Endothelial cell of umbilical vein (primary cell): ENCODE data around the gene MAPKBP1. TPM values are rescaled to one million over a fixed set of nuclear protein-coding genes. Genes with fewer than 3 reads are reported as not detected.

Experiments used
- BruUV-seq: library from RNA; stranded (reverse); fragments of 400-500 nt; replicated peaks from 2 replicates; lab custom pipeline; 2021; lab: Mats Ljungman, UMichigan
- CTCF ChIA-PET: fragments of 300-600, 350-600 bp; sonication (Branson Sonifier 250); formaldehyde crosslinking; loops from one replicate; lab custom pipeline; 2021; ENCODE audit warnings: antibody characterized with exemption, inconsistent platforms; lab: Charles Lee
- POLR2A ChIA-PET: fragments of 300-600, 350-600 bp; sonication (Branson Sonifier 250); formaldehyde crosslinking; loops from one replicate; lab custom pipeline; 2021; ENCODE audit warnings: antibody characterized with exemption, inconsistent platforms; lab: Charles Lee
- DNase-seq: peaks from one replicate; pipeline ENCODE4 v3.0.0-alpha.2; 2011; ENCODE audit warnings: low read depth, low spot score
- FAIRE-seq: peaks from 2 replicates; lab custom pipeline; 2011; peaks lifted over from hg19 to GRCh38; lab: Jason Lieb, UNC
- H2AFZ ChIP-seq: 2 replicates; pipeline ENCODE4 v1.6.0; 2012; ENCODE audit warnings: low read depth, low read length, control low read depth, inconsistent platforms
- H3K27ac ChIP-seq: 2 replicates; pipeline ENCODE4 v1.5.1; 2011; ENCODE audit warnings: low read depth, mild to moderate bottlenecking, control low read depth, low read length, moderate library complexity; ENCODE audit not compliant: insufficient read depth
- H3K27me3 ChIP-seq, 2 experiments: 2 replicates each; pipeline versions ENCODE4 v1.6.0 to v1.6.1; 2011; ENCODE audit warnings: low read length in 2 of 2, mixed read lengths in 1 of 2; ENCODE audit not compliant: control insufficient read depth in 2 of 2, insufficient read depth in 2 of 2
- H3K36me3 ChIP-seq, 2 experiments: 2 replicates in 1 of 2; 3 replicates in 1 of 2; pipeline ENCODE4 v1.5.1; 2011; ENCODE audit warnings: low read length in 2 of 2, mild to moderate bottlenecking in 1 of 2, moderate library complexity in 1 of 2; ENCODE audit not compliant: control insufficient read depth in 2 of 2, insufficient read depth in 2 of 2; ENCODE audit errors: extremely low read depth in 1 of 2
- H3K4me1 ChIP-seq: 3 replicates; pipeline ENCODE4 v1.5.1; 2011; ENCODE audit warnings: mild to moderate bottlenecking, low read length; ENCODE audit not compliant: control insufficient read depth, insufficient read depth; ENCODE audit errors: extremely low read depth
- H3K4me2 ChIP-seq: 2 replicates; pipeline ENCODE4 v1.6.1; 2011; ENCODE audit warnings: low read length, control low read depth, mixed read lengths; ENCODE audit not compliant: insufficient read depth
- H3K4me3 ChIP-seq, 3 experiments: fragments of 200-600 bp in 1 of 3; sonication (generic), shearing (Covaris generic) in 1 of 3; replicated peaks in 1 of 3; 2 replicates each; pipeline ENCODE4 v1.5.1; 2011 to 2016; ENCODE audit warnings: control low read depth in 3 of 3, low read length in 3 of 3, mild to moderate bottlenecking in 2 of 3, inconsistent platforms in 1 of 3, low read depth in 1 of 3, moderate library complexity in 1 of 3; ENCODE audit not compliant: insufficient read depth in 1 of 3
- H3K79me2 ChIP-seq: 2 replicates; pipeline ENCODE4 v1.6.0; 2012; ENCODE audit warnings: low read length, inconsistent platforms; ENCODE audit not compliant: control insufficient read depth, insufficient read depth
- H3K9ac ChIP-seq: replicated peaks from 2 replicates; pipeline ENCODE3; 2011; ENCODE audit warnings: low read length, control low read depth; ENCODE audit not compliant: insufficient read depth; ENCODE audit errors: extremely low read depth
- H3K9me1 ChIP-seq: replicated peaks from 3 replicates; pipeline ENCODE4 v1.6.0; 2011; ENCODE audit warnings: mild to moderate bottlenecking, low read length; ENCODE audit not compliant: control insufficient read depth, insufficient read depth; ENCODE audit errors: extremely low read depth
- H3K9me3 ChIP-seq: replicated peaks from 2 replicates; pipeline ENCODE4 v1.5.1; 2012; ENCODE audit warnings: low read length, inconsistent platforms; ENCODE audit not compliant: control insufficient read depth, insufficient read depth
- H4K20me1 ChIP-seq: replicated peaks from 2 replicates; pipeline ENCODE3; 2011; ENCODE audit warnings: mild to moderate bottlenecking, low read length; ENCODE audit not compliant: control insufficient read depth, insufficient read depth; ENCODE audit errors: extremely low read depth
- EZH2 ChIP-seq: IDR thresholded peaks from 2 replicates; pipeline ENCODE4 v1.6.1; 2012; ENCODE audit warnings: borderline replicate concordance, low read depth, mild to moderate bottlenecking, moderate library complexity, low read length, inconsistent platforms; ENCODE audit not compliant: severe bottlenecking
- FOS ChIP-seq: IDR thresholded peaks from 2 replicates; pipeline ENCODE4 v1.6.1; 2011; ENCODE audit warnings: mild to moderate bottlenecking, low read length, moderate library complexity, borderline replicate concordance; ENCODE audit not compliant: insufficient read depth
- GATA2 ChIP-seq: IDR thresholded peaks from 2 replicates; pipeline ENCODE4 v1.7.0; 2011; ENCODE audit warnings: low read depth, mild to moderate bottlenecking, moderate library complexity, mixed read lengths, low read length; ENCODE audit not compliant: insufficient read length, insufficient read depth
- JUN ChIP-seq: IDR thresholded peaks from 2 replicates; pipeline ENCODE4 v1.6.1; 2011; ENCODE audit warnings: borderline replicate concordance, low read depth; ENCODE audit not compliant: insufficient read length, insufficient read depth
- MYC ChIP-seq: IDR thresholded peaks from one replicate; pipeline ENCODE4 v1.6.1; 2011; ENCODE audit warnings: mild to moderate bottlenecking, low read depth, low read length
- POLR2A ChIP-seq: IDR thresholded peaks from 2 replicates; pipeline ENCODE4 v1.6.1; 2012; ENCODE audit warnings: low read depth, mild to moderate bottlenecking, control low read depth, low read length
- POLR2AphosphoS5 ChIP-seq: IDR thresholded peaks from 2 replicates; pipeline ENCODE4 v1.6.1; 2012; ENCODE audit warnings: low read depth, mild to moderate bottlenecking, control low read depth, low read length, moderate library complexity; ENCODE audit not compliant: insufficient read depth
- dilution Hi-C: fragments of 300-500 bp; cut with MboI; formaldehyde crosslinking; loops from one replicate; pipeline ENCODE4 v1.15.0; 2019; ENCODE audit warnings: low sequenced_read_pairs; ENCODE audit not compliant: extremely low pct_ligation_motif_present
- intact Hi-C: fragments of 100-400 bp; cut with micrococcal nuclease; formaldehyde crosslinking; loops from one replicate; pipeline ENCODE4 v1.10.0; 2022
- polyA plus RNA-seq, 4 experiments: library from polyadenylated mRNA; depleted of rRNA in 3 of 4; stranded (reverse) in 3 of 4; unstranded in 1 of 4; fragments of >200 nt; gene quantifications; 2 replicates each; pipeline versions ENCODE4 v1.2.1 to v1.2.3, GENCODE V29; 2011 to 2012; ENCODE audit warnings: missing spikeins in 1 of 4
- total RNA-seq: library from RNA; stranded (reverse); gene quantifications from 2 replicates; pipeline ENCODE4 v1.2.3, GENCODE V29; 2021
- TF ChIP-seq, protein P1 (sequence below): IDR thresholded peaks from 2 replicates; pipeline ENCODE4 v1.6.1; 2011; ENCODE audit not compliant: insufficient read depth, insufficient read length
- TF ChIP-seq, protein P2 (sequence below), 2 donors: IDR thresholded peaks; 1 replicate in 1 of 2; 2 replicates in 1 of 2; pipeline ENCODE4 v1.5.1; 2011; ENCODE audit warnings: low read length in 2 of 2, mild to moderate bottlenecking in 2 of 2, moderate library complexity in 2 of 2, control low read depth in 1 of 2, inconsistent platforms in 1 of 2, low read depth in 1 of 2; ENCODE audit not compliant: insufficient read depth in 1 of 2; ENCODE audit errors: extremely low read depth in 1 of 2

Gene MAPKBP1
- total and polyA plus RNA-seq, 2 donors (not counting 3 experiments of a cell fraction or from before 2014, with no cell fraction given), result 12.3 to 55.8 TPM

DNA sequence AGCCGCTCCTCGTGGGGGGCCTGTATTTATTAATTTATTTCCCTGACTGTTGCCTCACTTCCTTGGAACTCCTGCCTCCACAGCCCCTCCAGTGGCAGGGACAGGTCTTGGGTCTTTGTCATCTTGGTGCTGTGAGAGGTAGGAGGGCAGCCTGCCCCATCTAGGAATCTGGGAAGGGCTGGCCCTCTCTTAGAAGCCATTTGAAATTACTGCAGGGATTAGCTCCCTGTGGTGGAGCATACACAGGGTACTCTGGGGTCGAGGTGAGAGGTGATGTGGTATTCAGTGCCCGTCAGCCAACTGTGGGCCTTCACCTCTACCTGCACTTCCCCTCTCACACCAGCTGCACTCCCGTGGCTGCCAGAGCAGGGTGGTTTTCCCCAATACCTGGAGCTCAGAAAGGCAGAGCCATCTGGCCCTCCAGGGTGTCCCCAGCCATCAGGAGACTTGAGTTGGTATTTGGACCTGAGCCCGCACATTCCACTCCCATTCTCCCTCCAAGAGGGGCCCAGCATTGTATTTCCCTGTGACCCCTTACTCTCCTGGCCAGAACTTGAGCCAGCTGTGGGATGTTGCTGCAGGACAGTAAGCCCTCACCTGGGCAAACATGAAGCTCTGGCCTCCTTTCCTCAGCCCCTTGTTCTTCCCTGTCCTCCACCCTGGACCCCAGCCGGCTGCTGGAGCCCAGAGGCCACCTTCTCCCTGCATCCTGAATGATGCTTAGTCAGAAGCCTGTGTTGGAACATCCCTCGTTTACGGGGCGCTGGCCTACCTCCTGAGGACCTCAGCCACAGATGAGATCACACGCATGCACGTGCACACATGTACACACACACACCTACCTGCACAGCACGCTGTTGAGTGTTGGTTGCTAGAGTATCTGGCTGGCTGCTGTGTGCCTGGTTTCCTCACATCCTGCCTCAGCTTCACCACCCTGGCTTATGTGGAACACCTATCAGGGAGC lies 51.6 kb downstream of the MAPKBP1 start:
- no peak overlapping the region for H3K9ac ChIP-seq
- no peak overlapping the region for H2AFZ ChIP-seq
- dilution Hi-C loops (no loop called here), intact Hi-C loops (loop anchor here (5.0 kb wide), 1 partner anchor 66 kb away; the partner anchor contains the start of gene SPTBN5)
- BruUV-seq, result no TSS peak
- no peak overlapping the region for H3K4me2 ChIP-seq
- FAIRE-seq (no peak), DNase-seq (no peak)
- TF ChIP-seq, protein P1, sequence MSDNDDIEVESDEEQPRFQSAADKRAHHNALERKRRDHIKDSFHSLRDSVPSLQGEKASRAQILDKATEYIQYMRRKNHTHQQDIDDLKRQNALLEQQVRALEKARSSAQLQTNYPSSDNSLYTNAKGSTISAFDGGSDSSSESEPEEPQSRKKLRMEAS, result no peak
- TF ChIP-seq JUN, result no peak
- TF ChIP-seq POLR2A, result no peak
- TF ChIP-seq GATA2, result no peak
- TF ChIP-seq MYC, result no peak
- no peak for TF ChIP-seq FOS
- TF ChIP-seq, protein P2, sequence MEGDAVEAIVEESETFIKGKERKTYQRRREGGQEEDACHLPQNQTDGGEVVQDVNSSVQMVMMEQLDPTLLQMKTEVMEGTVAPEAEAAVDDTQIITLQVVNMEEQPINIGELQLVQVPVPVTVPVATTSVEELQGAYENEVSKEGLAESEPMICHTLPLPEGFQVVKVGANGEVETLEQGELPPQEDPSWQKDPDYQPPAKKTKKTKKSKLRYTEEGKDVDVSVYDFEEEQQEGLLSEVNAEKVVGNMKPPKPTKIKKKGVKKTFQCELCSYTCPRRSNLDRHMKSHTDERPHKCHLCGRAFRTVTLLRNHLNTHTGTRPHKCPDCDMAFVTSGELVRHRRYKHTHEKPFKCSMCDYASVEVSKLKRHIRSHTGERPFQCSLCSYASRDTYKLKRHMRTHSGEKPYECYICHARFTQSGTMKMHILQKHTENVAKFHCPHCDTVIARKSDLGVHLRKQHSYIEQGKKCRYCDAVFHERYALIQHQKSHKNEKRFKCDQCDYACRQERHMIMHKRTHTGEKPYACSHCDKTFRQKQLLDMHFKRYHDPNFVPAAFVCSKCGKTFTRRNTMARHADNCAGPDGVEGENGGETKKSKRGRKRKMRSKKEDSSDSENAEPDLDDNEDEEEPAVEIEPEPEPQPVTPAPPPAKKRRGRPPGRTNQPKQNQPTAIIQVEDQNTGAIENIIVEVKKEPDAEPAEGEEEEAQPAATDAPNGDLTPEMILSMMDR (IDR thresholded peaks at IDR 0.05; ENCODE audit: extremely low read depth in 1 of 2, insufficient read depth in 1 of 2, low read depth in 1 of 2, low read length in 2 of 2), result no peak
- TF ChIP-seq EZH2, result no peak
- TF ChIP-seq POLR2AphosphoS5, result no peak
- H4K20me1 ChIP-seq, result no peaks in the 10 kb centered on the region
- H3K4me1 ChIP-seq, result peaks cover 10% of the 10 kb centered on the region
- H3K27ac ChIP-seq, result no peak overlapping the region
- no peaks in the 10 kb centered on the region for H3K9me1 ChIP-seq
- H3K79me2 ChIP-seq, result no peaks in the 10 kb centered on the region
- ChIA-PET CTCF (interaction anchor here (1.2 to 1.6 kb wide), 3 partner anchors 16 to 222 kb away, joined by 3 to 7 read pairs (median 5); no protein-coding TSS in a partner anchor), POLR2A (no interaction called here)
- H3K9me3 ChIP-seq, result no peaks in the 10 kb centered on the region
- no peak overlapping the region for H3K4me3 ChIP-seq
- H3K36me3 ChIP-seq, result peaks cover 0 to 26% of the 10 kb centered on the region in 2 experiments
- no peaks in the 10 kb centered on the region for H3K27me3 ChIP-seq
